ENCODE results near the gene GRN. TPM values are rescaled to one million over a fixed set of nuclear protein-coding genes. Genes with fewer than 3 reads are reported as not detected.

GRN gene
- total and polyA plus RNA-seq, 2 of the 13 experiments (the other 11 are each of a cell fraction or from before 2014, with no cell fraction given) = 86.6 to 143 TPM

DNA sequence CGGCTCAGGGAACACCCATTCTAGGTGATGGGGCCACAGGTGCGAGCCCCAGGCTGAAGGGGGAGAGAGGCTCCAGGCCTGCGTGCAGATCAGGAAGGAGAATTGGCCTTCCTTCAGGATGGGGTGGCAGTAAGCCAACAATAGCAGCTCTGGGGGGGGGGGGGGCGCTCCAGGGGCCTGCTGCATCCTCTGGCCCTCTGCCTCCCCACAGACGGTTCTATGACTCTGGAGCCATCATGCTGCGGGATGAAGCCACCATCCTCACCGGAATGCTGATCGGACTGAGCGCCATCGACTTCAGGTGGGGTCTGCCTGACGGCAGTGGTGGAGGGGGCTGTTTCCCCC is 30.6 kb upstream of the GRN start (continued):
- no peak for TF ChIP-seq NONO (IDR thresholded peaks at IDR 0.05)
- TF ChIP-seq NONO (CRISPR knock-in tag; conservative IDR thresholded peaks at IDR 0.05) = no peak
- TF ChIP-seq MXD1 (CRISPR knock-in tag; IDR thresholded peaks at IDR 0.05) = 0 out of 2 replicates have a peak, but pooled peaks have one; percentile 27
- no peak for TF ChIP-seq TBX2 (CRISPR knock-in tag; IDR thresholded peaks at IDR 0.05; ENCODE audit: borderline replicate concordance)
- TF ChIP-seq MTA1 (CRISPR knock-in tag; IDR thresholded peaks at IDR 0.05; ENCODE audit: borderline replicate concordance) = 0 out of 2 replicates have a peak, but pooled peaks have one; percentile 42
- no peak for TF ChIP-seq BRCA1 (CRISPR knock-in tag; IDR thresholded peaks at IDR 0.05)
- TF ChIP-seq ZNF292 (CRISPR knock-in tag; IDR thresholded peaks at IDR 0.05; ENCODE audit: borderline replicate concordance, low read depth) = no peak
- no peak for TF ChIP-seq IKZF4 (CRISPR knock-in tag; IDR thresholded peaks at IDR 0.05; ENCODE audit: borderline replicate concordance, low read depth, not compliant biosample characterization)
- TF ChIP-seq SNAPC4 (CRISPR knock-in tag; IDR thresholded peaks at IDR 0.05) = no peak
- TF ChIP-seq MEIS2 (CRISPR knock-in tag; IDR thresholded peaks at IDR 0.05) = no peak
- TF ChIP-seq RFX1 (IDR thresholded peaks at IDR 0.05) = no peak
- no peak for TF ChIP-seq NCOR1 (IDR thresholded peaks at IDR 0.05; ENCODE audit: borderline replicate concordance, low read length)
- TF ChIP-seq DZIP1 (CRISPR knock-in tag; IDR thresholded peaks at IDR 0.05) = 0 out of 2 replicates have a peak, but pooled peaks have one; percentile 40
- no peak for TF ChIP-seq PHF8 (CRISPR knock-in tag; IDR thresholded peaks at IDR 0.05)
- TF ChIP-seq ZNF646 (CRISPR knock-in tag; IDR thresholded peaks at IDR 0.05) = no peak
- no peak for TF ChIP-seq MYC (CRISPR knock-in tag; IDR thresholded peaks at IDR 0.05; ENCODE audit: borderline replicate concordance)
